Activated T-cell treated with anti-CD3 and anti-CD28 coated beads for 48 hours (primary cell): ENCODE measurements around the gene TMEM150B.
"Not testable (repeated sequence)": the region's sequence is repeated elsewhere in the genome, so short reads cannot be mapped to it uniquely, and the experiment has no call there.

Source experiments
- DNase-seq: peaks from one replicate; pipeline ENCODE4 v3.0.0-alpha.2; 2020; ENCODE audit warnings: low read depth

TMEM150B gene

DNA sequence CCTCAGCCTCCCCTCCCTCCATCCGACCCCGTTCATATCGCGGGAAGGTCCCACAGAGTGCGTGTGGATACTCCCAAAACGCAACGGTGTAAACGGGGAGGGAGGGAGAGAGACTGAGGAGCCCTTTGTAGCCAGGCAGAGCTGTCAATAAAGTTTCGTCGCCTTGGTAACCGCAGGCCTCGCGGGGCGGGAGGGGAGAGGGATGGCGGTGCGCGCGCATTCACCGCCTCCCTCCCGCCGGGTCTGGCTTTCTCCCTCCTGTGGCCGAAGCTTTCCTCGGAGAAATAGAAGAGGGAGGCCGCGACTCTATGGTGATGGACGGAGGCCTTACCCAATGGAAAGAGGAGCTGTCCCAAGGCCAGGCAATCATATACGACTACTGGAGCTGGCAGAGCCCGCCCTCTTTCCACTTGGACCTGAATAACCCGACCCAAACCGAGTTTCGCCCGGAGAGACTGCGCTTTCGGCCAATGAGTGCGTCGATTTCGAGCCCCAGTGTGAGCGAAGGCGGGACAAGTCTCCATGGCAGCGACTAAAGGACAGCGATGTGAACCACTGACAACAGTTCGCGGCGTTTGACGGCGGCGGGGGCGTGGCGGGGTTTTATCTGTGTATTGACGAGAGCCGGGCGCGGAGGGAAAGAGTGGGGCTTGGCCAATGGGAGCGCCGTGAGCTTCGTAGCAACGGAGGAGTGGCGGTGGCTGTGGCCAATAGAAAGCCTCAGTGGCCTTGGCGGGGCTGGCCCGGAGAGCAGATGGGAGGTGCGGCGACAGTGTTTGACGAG is 14.2 kb upstream of the TMEM150B start, which contains the start of gene KMT5C:
TSS of gene KMT5C (plus strand) at position 772 of the 784 bp plus-strand sequence. CDS start 2,061 bp downstream, outside the sequence.
- peak; percentile 100 for DNase-seq

DNA sequence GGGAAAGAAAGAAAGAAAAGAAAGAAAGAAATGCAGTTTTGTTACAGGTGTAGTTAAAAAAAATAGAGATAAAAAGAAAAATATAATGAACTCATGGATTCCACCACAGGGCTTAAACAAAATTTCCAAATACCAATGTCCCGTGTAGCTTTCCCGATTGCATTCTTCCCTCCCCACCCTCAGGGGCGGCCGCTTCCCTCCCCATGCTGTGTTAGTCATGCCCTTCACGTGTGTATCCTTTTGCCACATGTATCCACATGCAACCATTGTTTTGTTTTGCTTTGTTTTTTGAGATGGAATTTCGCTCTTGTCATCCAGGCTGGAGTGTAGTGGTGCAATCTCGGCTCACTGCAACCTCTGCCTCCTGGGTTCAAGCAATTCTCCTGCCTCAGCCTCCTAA is 11.0 kb upstream of the TMEM150B start:
- DNase-seq = no peak

DNA sequence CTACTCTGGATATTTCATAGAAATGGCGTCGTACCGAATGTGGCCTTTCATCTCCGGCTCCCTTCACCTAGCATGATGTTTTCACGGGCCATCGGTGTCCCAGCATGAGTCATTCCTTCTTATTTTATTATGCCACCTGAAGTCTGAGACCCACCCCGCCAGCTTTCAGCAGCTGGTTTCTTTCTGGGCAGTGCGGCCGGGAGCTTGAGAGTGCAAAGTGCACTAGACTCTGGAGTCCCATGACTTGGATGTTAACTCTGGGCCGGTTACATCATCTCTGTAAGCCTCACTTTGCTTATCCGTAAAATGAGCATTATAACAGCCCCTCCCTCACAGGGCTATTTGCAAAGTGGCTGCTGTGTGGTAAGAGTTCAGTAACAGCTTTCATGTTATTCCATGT is 8.7 kb upstream of the TMEM150B start:
- no peak for DNase-seq

- not testable (repeated sequence) for DNase-seq
Measured at GRCh38 chr19:55329791-55330190, 4.7 kb upstream of the TMEM150B start.

GRCh38 chr19:55328774-55329318 is 3.7 kb upstream of the TMEM150B start:
- not testable (repeated sequence) for DNase-seq

GRCh38 chr19:55324662-55325061 is 479 bp downstream of the TMEM150B start:
- no peak for DNase-seq

- no peak for DNase-seq
Measured at GRCh38 chr19:55322204-55322885, 2.8 kb downstream of the TMEM150B start.

DNA sequence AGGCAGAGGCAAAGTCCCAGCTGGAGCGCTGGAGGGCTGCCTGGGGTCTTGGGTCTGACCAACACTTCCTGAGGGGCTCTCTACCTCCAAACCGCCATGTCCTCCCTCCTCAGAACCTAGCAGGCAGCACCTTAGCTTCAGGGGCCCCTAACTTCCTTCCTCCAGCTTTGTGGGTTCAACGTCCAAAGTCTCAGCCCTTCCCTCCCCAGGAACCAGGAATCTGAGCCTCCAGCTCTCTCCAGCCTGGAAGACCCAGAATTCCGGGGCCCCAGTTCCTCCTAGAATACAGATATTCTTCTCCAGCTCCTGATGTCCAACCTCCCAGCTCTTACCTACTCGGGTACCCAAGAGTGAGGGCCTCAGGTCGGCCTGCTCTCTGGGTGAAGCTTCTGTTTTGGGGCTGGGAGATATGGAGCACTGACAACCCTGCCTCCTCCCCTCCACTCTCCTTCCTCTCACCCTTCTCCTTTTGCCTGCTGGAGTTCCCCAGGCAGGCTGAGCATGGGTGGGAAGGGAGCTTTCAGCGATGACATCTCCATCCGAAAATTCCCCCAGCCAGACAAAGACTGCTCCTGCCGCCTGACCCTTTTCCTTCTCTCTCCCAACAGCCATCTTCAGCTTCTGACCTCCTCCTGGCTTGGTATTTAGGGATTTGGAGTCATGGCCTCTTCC is 3.5 kb downstream of the TMEM150B start:
- DNase-seq = no peak

GRCh38 chr19:55320844-55321419 is 4.2 kb downstream of the TMEM150B start:
- DNase-seq = no peak

DNA sequence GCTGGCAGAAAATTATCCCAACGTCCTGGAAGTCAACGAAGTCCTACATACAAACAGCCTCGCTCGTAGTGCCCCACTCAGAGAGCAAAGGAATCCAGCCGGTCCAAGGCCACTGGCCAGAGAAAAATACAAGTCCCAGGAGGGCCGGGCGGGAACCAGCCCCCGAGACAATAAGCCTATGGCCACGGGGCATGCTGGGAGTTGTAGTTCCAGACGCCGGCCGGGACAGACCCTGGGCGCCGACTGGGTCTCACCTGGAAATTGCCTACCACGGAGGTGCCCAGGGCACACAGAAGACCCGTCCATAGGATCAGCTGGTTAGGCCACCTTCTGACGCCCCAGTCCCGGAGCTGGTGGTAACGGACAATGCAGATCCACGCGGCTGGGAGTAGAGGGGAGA is 5.4 kb downstream of the TMEM150B start:
- DNase-seq = no peak

GRCh38 chr19:55316646-55317045 is 8.5 kb downstream of the TMEM150B start:
- DNase-seq = no peak

DNA sequence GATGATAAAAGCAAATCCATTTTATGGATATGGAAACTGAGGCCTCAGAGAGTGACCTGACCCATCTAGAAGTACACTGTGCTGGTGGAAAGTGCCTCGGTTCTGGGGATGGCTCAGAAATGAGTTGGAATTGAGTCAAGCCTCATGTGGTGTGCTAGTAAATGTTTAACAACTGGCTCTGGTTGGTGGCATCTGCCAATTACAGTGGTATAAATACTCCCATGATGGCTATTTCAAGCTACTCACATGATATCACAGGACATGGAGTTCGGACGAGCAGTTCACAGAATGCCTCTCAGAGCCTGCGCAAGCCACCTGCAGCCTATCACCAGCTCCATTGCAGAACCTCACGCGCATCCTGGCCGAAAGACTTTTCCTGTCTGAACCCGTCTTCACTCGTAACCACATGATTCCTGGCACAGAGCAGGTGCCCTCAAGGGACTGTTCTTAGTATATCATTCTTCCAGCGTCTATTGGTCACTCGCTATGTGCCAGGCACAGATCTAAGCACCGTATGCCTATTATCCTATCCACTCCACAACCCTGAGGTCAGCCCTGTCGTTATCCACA is 9.1 kb downstream of the TMEM150B start:
- DNase-seq = no peak

DNA sequence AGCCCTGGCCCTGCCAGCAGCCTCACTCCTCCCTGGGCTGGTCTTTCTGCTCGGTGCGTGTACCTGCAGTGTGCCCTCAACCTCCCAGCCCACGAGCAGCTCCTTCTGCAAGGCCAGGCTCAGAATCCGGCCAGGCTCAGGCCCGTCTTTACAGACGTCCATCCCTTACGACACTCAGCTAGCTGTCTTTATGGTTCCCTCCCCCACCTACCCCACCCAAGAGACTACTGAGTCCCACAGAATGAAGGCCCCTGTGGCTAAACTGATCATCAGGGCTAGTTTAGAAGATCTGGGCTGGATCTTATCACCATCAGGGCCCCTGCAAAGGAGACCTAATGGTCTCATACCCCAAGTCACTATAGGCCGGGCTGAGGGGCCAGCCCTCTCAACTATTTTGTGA is 10.7 kb downstream of the TMEM150B start:
- DNase-seq = no peak

DNA sequence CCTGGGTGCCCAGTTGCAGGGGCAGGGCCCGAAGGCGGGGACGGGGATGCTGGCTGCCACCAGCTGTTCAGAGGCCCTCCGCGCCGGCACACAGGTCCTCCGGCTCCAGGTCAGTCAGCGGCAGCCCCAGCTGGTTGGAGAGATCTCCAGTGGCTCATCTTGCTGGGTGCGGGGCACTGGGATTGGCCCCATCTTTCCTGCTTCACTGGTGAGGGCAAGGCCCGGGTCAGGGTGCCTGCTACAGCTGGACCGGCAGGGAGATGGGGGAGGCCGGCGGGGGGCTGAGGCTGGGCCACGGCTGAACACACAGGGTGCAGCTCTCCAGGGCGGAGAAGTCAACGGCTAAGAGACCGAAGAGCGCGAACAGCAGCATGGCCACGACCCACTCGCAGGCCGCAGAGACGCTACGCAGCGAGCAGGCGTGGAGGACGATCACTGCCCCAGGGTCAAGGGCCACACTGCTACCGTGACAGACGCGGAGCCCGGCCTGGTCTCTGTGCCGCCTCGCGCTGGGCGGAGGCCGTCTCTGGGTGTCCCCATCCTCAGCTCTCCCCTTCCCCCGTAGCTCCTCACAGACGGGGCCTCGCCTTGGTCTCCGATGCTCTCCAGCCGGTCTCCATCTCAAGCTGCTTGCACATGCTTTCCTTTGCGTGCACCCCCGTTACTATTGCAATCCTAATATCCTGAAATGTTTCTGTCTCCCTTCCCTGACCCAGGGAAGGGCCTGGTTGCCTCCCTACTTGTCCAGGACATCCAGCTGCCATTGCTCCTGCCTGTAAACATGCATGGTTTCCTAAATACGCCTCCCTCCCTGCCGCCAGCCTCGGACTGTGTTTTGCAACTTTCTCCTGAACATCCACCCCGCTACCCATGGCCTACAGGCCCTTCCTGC is 12.3 kb downstream of the TMEM150B start:
- DNase-seq = no peak

GRCh38 chr19:55311797-55312196 is 13.3 kb downstream of the TMEM150B start:
- no peak for DNase-seq

DNA sequence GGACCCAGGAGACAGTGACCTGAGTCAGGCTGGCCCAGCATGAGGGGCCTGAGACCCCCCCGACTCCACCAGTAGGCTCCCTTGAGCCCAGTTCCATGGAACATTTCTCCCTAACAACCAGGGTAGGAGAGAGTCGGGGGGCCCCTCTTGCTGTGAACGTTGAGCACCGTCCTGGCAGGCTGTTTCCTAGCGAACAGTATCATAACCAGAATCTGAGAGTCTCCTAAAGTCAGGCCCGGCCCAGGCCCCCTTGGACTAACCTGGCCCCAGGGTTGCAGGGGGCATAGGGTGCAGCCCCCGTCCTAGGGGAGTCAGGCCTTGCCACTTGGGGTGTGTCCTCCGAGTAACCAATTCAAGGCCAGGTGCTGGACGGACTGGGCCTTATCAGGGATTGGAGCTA is 13.7 kb downstream of the TMEM150B start:
- DNase-seq = no peak

DNA sequence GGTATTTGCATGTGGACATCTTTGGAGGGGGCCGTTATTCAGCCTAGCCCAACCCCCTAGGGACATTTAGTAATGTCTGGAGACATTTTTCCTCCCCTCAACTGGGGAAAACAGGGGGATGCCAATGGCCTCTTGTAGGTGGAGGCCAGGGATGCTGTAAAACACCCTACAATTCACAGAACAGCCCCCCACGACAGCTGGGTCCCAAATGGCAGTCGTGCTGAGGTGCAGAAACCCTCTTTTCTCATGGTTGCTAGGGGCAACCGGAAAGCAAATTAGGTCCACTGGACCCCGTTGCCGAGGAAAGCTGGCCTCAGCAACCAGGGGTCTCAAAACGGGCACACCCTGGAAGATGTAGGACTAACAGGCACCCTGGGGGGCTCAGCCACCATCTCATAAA is 14.6 kb downstream of the TMEM150B start:
- no peak for DNase-seq

GRCh38 chr19:55309448-55309847 is 15.7 kb downstream of the TMEM150B start:
- DNase-seq = no peak

GRCh38 chr19:55308281-55308680 is 16.9 kb downstream of the TMEM150B start:
- no peak for DNase-seq

DNA sequence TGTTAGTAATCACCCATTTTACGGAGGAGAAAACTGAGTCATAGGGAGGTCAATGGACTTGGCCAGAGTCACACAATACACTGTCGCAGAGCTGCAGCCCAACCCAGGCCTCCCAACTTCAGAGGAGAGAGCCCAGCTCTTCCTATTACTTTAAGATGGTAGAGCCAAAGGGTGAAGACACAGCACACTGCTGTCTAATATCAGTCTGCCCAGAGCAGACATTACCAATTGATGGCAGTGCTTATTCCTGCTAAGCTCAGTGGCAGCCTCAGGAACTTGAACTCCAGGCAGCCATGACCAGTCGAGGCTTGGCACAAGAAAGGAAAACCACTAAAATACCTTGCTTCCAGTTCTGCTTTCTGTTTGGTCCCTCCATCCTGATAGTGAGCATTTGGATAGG is 18.4 kb downstream of the TMEM150B start:
- no peak for DNase-seq
